ENCODE results near the gene TM6SF1. TPM values are rescaled to one million over a fixed set of nuclear protein-coding genes. Genes with fewer than 3 reads are reported as not detected.

The TM6SF1 gene
- total RNA-seq (2022; extraction: Qiagen RNA extraction; ENCODE audit: low read depth) = 0.19 to 0.31 TPM (median 0.28 TPM) in 3 of 5 replicates, not detected in the others

GRCh38 chr15:83106994-83107840, at the start of gene TM6SF1:
TM6SF1 (plus strand) TSS chr15:83107645; CDS start chr15:83107681, 36 bp downstream.

GRCh38 chr15:83066734-83067637, 40.5 kb upstream of the TM6SF1 start, which contains the start of gene BTBD1:
BTBD1 (minus strand) TSS chr15:83067252; CDS start chr15:83067151, 101 bp downstream.

Other genes with a start within 250 kb of the TM6SF1 start
- gene HOMER2, start 154.9 kb upstream of the TM6SF1 start, total RNA-seq (2022; extraction: Qiagen RNA extraction; ENCODE audit: low read depth) = 11.0 to 13.1 TPM (median 11.2 TPM) in 5 replicates
- gene RAMAC, start 121.4 kb upstream of the TM6SF1 start, total RNA-seq (2022; extraction: Qiagen RNA extraction; ENCODE audit: low read depth) = 35.7 to 58.7 TPM (median 44.8 TPM) in 5 replicates
- gene C15orf40, start 96.0 kb upstream of the TM6SF1 start, total RNA-seq (2022; extraction: Qiagen RNA extraction; ENCODE audit: low read depth) = 38.6 to 58.6 TPM (median 48.9 TPM) in 5 replicates
- 39.0 to 62.3 TPM (median 56.4 TPM) in 5 replicates for gene BTBD1, start 40.4 kb upstream of the TM6SF1 start, total RNA-seq (2022; extraction: Qiagen RNA extraction; ENCODE audit: low read depth)
- gene HDGFL3, start 100.2 kb downstream of the TM6SF1 start, total RNA-seq (2022; extraction: Qiagen RNA extraction; ENCODE audit: low read depth) = 51.2 to 81.8 TPM (median 55.6 TPM) in 5 replicates
- gene BNC1, start 177.0 kb downstream of the TM6SF1 start, total RNA-seq (2022; extraction: Qiagen RNA extraction; ENCODE audit: low read depth) = 0.47 to 0.62 TPM (median 0.53 TPM) in 5 replicates

Measured in A549 treated with RU486 at 1 μM for 4 hours (cell line).